Fibroblast of the aortic adventitia (primary cell): Measurements from ENCODE around the gene VSIR. TPM values are rescaled to one million over a fixed set of nuclear protein-coding genes. Genes with fewer than 3 reads are reported as not detected.

Experiments
- DNase-seq: peaks from one replicate; pipeline ENCODE4 v3.0.0-alpha.2; 2010; ENCODE audit warnings: low read depth
- H3K4me3 ChIP-seq: 2 replicates; pipeline ENCODE4 v1.5.1; 2011; ENCODE audit warnings: low read depth, mild to moderate bottlenecking, control low read depth, low read length, moderate library complexity
- total RNA-seq: library from RNA; depleted of rRNA; stranded (reverse); fragments of >200 nt; gene quantifications from 2 replicates; pipeline ENCODE4 v1.2.3, GENCODE V29; 2012; ENCODE audit warnings: low replicate concordance
- TF ChIP-seq, protein P1 (sequence below): IDR thresholded peaks from 2 replicates; pipeline ENCODE4 v1.5.1; 2011; ENCODE audit warnings: mild to moderate bottlenecking, low read length, control low read depth, inconsistent platforms; ENCODE audit not compliant: insufficient read depth

VSIR gene
- total RNA-seq, 1 donor, result 16.9 TPM

DNA sequence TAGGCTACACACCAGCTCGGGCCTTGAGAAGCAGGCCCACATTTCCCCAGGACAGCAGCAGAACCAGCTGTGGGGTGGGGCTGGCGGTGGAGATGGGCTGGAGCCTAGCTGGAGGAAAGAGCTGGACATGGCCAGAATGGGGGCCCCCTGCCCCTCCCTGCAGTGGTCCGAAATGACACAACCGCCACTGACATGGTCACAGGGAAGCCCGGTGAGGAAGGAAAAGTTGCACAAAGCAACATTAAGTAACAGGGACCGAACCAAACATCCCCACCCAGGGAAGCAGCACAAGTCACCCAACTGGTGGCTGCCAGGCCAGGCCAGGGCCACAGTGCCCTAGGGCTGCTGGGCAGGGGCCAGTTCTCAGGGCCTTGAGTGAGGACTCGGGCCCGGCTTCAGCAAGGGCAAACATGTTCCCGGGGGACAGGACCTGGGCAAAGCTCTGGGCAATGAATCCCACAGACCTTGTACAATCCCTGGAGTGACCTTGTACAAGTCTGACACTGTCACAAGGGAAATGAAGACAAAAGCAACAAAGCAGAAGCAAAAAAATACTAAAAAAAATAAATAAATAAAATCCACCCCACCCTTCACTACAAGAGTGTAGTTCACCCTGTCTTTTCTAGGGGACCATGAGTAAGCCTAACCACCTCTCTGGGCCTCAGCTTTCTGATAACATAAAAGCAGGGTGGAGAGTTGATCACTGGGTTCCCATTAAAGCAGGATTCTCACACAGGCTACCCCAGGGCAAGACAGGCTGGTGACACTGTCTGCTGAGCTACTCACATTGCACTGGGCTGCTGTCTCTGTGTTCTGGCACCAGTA, 44.7 kb upstream of the VSIR start:
- no peak for DNase-seq
- TF ChIP-seq, protein P1, sequence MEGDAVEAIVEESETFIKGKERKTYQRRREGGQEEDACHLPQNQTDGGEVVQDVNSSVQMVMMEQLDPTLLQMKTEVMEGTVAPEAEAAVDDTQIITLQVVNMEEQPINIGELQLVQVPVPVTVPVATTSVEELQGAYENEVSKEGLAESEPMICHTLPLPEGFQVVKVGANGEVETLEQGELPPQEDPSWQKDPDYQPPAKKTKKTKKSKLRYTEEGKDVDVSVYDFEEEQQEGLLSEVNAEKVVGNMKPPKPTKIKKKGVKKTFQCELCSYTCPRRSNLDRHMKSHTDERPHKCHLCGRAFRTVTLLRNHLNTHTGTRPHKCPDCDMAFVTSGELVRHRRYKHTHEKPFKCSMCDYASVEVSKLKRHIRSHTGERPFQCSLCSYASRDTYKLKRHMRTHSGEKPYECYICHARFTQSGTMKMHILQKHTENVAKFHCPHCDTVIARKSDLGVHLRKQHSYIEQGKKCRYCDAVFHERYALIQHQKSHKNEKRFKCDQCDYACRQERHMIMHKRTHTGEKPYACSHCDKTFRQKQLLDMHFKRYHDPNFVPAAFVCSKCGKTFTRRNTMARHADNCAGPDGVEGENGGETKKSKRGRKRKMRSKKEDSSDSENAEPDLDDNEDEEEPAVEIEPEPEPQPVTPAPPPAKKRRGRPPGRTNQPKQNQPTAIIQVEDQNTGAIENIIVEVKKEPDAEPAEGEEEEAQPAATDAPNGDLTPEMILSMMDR, result no peak
- no peak overlapping the region for H3K4me3 ChIP-seq

DNA sequence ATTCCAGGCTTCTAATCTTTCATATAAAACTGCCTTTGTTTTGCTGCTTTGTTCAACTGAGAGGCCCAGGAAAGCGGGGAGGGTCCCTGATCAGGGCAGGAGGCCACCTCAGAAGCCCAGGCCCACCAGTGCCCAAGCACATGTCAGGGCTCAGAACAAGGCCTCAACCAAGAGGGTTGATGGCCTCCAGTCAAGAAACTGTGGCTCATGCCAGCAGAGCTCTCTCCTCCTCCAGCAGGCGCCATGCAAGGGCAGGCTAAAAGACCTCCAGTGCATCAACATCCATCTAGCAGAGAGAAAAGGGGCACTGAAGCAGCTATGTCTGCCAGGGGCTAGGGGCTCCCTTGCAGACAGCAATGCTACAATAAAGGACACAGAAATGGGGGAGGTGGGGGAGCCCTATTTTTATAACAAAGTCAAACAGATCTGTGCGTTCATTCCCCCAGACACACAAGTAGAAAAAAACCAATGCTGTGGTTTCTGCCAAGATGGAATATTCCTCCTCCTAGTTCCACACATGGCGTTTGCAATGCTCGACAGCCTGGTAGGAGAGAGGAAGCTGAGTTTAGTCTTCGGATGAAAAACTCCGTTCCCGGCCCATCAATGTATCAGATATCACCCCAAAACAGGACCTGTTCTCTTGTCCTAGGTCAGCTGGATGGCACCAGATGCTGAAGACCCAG, 43.8 kb upstream of the VSIR start:
- TF ChIP-seq, protein P1, result no peak
- DNase-seq, result no peak
- no peak overlapping the region for H3K4me3 ChIP-seq

DNA sequence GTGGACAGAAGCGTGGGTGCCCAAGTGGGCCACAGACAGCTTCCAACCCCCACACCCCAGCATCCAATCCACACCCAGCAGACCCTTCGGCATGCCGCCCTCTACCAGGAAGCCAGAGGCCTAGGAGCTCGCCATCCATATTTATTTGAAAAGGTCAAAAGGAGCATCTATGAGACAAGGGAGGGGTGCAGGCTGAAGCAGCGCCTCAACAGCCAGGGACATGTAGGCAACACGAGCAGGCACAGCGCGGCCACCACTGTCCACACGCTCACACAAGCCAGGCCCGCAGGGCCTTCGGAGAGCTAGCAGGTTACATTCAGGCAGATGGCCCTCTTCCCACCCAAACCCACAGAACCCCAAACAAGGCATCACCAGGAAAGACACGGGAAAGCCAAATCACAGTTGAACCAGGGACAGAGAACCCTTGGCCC, 43.1 kb upstream of the VSIR start:
- no peak for DNase-seq
- TF ChIP-seq, protein P1, result no peak
- no peak overlapping the region for H3K4me3 ChIP-seq

DNA sequence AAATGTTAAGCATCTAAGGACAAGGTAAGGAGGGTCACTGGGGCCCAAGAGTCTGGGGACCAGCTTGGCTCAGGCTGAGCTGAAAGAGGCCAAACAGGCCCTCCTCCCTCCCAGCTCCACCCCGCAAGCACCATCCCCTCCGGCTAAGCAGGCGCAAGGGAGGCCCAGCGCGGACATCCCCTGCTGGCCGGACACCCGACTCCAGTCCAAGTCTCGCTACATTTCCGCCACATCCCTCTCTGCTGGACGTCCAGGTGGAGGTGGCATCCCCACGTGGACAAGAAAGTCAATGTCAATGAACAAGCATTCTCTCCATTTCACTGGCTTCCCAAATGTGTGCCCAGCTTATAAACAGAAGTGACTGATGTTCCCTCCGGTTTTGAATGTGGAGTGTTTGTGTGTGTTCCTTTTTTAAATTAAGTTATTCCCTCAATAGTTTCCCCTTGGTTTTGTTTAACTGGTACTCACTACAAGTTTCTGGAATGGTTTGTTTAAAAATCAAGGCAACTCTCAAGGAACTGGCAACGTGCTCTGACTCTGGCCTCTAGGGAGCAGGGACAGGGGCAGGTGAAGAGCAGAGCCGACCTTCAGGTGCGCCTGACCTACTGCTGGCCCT, 42.3 kb upstream of the VSIR start:
- DNase-seq, result no peak
- no peak overlapping the region for H3K4me3 ChIP-seq
- TF ChIP-seq, protein P1, result no peak

DNA sequence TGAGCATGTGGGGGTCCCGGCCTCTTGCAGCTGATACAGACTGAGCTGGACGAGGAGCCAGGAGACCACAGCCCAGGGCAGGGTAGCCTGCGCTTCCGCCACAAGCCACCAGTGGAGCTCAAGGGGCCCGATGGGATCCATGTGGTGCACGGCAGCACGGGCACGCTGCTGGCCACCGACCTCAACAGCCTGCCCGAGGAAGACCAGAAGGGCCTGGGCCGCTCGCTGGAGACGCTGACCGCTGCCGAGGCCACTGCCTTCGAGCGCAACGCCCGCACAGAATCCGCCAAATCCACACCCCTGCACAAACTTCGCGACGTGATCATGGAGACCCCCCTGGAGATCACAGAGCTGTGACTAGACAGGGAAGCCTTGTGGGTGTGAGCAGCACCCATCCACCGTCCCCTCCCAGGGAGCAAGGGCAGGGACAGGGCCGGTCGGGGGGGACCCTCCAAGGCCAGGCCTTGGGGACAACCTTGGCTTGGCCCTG, 41.6 kb upstream of the VSIR start:
- no peak for DNase-seq
- no peak overlapping the region for H3K4me3 ChIP-seq
- TF ChIP-seq, protein P1, result peak; percentile 3

DNA sequence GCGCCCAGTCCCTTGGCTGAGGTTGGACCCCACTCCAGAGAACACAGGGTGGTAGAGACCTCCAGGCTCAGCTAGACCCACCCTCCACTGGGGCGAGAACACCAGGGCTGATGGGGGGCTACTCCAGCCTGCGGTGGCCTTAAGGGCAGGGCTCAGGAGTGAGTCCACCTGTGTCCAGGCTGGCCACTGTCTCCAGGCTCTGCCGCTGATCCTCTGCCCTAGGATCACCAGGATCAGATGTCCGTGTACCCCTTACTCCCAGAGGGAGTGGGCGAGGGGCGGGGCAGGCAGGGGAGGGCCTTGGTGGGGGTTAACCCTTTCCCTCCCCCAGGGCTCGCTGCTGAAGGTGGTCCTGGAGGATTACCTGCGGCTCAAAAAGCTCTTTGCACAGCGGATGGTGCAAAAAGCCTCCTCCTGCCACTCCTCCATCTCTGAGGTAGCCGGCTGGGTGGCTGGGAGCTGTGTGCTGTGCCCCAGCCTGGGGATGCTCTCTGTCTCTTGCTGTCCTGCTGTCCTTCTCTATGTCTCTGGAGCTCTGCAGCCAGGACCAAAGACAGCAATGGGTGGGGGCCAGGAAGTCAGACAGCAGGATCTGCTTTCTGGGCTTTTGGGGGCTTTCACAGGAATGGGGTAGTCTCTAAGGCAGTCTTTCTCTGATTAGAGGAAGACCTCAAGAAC, 39.7 kb upstream of the VSIR start:
- TF ChIP-seq, protein P1, result no peak
- DNase-seq, result no peak
- H3K4me3 ChIP-seq, result no peak overlapping the region
